Prostate gland (tissue), 2 donors: Measurements from ENCODE around the gene DIS3L2. TPM values are rescaled to one million over a fixed set of nuclear protein-coding genes. Genes with fewer than 3 reads are reported as not detected.

ENCODE experiments used
- DNase-seq: peaks from one replicate; pipeline ENCODE4 v3.0.0-alpha.2; 2019; ENCODE audit warnings: low spot score
- H3K27ac ChIP-seq, 2 donors: fragments of 200-600 bp; sonication (generic); 2 replicates each; pipeline ENCODE4 v1.5.1; 2017 to 2019
- H3K27me3 ChIP-seq: fragments of 200-600 bp; sonication (generic); replicated peaks from 2 replicates; pipeline ENCODE4 v1.5.1; 2019; ENCODE audit not compliant: insufficient read depth
- H3K36me3 ChIP-seq, 2 donors: fragments of 200-600 bp; sonication (generic); 1 replicate in 1 of 2; 2 replicates in 1 of 2; pipeline versions ENCODE4 v1.5.1 to v1.8.1; 2017 to 2019
- H3K4me1 ChIP-seq: fragments of 200-600 bp; sonication (generic); replicated peaks from 2 replicates; pipeline ENCODE4 v1.5.1; 2019
- H3K4me3 ChIP-seq, 2 donors: fragments of 200-600 bp; sonication (generic); 2 replicates each; pipeline ENCODE4 v1.5.1; 2017 to 2019
- H3K9me3 ChIP-seq: fragments of 200-600 bp; sonication (generic); 2 replicates; pipeline ENCODE4 v1.5.1; 2017
- POLR2A ChIP-seq: fragments of 450-650 bp; IDR thresholded peaks from one replicate; pipeline ENCODE4 v1.6.1; 2016; ENCODE audit warnings: antibody characterized with exemption, mild to moderate bottlenecking
- POLR2AphosphoS5 ChIP-seq: sonication (generic); formaldehyde crosslinking; IDR thresholded peaks from one replicate; pipeline ENCODE4 v1.6.1; 2017; ENCODE audit warnings: antibody characterized with exemption
- WGBS: methylation state at CpG from one replicate; pipeline ENCODE4 v1.1.5; 2018; 5-methylcytosine and 5-hydroxymethylcytosine counted together
- intact Hi-C: fragments of 100-400 bp; cut with DNase I; formaldehyde crosslinking; loops from one replicate; pipeline ENCODE4 v1.14.2; 2022
- total RNA-seq, 2 donors: library from RNA; depleted of rRNA; stranded (reverse); fragments of >200 nt; gene quantifications; one replicate each; pipeline ENCODE4 v1.1.0, GENCODE V29; 2016
- TF ChIP-seq, protein P1 (sequence below), 4 experiments: fragments of 200-600 bp in 2 of 4; fragments of 450-650 bp in 2 of 4; sonication (generic) in 2 of 4; IDR thresholded peaks; 1 replicate in 3 of 4; 2 replicates in 1 of 4; pipeline ENCODE4 v1.5.1; 2016 to 2019; ENCODE audit warnings: antibody characterized with exemption in 4 of 4, mild to moderate bottlenecking in 2 of 4, moderate library complexity in 2 of 4

Gene DIS3L2
- total RNA-seq, 2 donors from 2014 or later = 30.1 to 71.3 TPM

DNA sequence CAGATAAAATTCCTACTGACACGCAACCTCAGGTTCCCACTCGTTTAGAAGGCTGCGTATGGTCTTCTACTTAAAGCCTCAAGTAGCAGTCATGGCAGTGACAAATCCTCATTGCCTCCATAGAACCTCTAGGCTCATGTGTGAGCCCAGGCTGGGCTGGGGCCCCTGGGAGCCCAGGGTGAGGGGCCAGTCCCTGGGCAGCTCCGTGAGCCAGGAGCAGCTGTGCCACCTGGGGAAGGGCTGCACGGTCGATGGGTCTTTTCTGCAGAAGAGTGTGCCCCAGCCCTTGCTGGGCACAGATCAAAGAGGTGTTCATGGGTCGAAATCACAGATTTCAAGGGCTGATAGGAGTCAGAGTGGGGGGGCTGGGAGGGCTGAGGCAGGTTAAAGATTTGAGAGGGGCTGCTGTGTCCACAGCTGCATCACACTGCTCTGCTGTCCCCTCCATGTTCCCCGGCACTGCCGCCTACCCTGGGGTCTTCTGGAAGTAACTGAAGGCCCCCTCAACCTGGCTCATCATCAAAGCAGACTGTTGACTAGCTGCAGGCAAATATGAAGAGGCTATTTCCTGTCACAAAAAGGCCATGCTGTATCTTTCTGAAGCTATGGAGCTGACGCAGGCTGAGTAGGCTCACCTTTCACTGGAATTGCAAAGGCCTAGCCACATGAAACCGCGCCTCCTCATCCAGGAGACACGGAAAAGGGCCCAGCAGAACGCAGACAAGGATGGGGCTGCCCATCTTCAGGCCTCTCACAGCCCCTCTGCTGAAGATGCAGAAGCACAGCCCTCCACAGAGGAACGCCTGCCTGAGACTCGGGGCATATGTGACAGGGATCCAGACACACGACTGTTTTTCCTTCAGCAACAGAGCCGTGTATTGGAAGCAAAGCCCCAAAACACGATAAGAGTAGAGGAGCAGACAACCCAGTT, 381.4 kb downstream of the DIS3L2 start:
- Histone ChIP-seq H3K36me3 (no peaks in the 10 kb centered on the region), H3K27ac (no peak overlapping the region), H3K27me3 (no peaks in the 10 kb centered on the region), H3K9me3 (no peaks in the 10 kb centered on the region), H3K4me1 (no peaks in the 10 kb centered on the region), H3K4me3 (no peak overlapping the region)
- intact Hi-C loops = no loop called here
- no peak for DNase-seq
- TF ChIP-seq, protein P1, sequence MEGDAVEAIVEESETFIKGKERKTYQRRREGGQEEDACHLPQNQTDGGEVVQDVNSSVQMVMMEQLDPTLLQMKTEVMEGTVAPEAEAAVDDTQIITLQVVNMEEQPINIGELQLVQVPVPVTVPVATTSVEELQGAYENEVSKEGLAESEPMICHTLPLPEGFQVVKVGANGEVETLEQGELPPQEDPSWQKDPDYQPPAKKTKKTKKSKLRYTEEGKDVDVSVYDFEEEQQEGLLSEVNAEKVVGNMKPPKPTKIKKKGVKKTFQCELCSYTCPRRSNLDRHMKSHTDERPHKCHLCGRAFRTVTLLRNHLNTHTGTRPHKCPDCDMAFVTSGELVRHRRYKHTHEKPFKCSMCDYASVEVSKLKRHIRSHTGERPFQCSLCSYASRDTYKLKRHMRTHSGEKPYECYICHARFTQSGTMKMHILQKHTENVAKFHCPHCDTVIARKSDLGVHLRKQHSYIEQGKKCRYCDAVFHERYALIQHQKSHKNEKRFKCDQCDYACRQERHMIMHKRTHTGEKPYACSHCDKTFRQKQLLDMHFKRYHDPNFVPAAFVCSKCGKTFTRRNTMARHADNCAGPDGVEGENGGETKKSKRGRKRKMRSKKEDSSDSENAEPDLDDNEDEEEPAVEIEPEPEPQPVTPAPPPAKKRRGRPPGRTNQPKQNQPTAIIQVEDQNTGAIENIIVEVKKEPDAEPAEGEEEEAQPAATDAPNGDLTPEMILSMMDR (IDR thresholded peaks at IDR 0.05) = no peak
- TF ChIP-seq POLR2A (no peak), POLR2AphosphoS5 (no peak)
- 65% methylated on average over 19 of the region's 19 CpGs for WGBS

DNA sequence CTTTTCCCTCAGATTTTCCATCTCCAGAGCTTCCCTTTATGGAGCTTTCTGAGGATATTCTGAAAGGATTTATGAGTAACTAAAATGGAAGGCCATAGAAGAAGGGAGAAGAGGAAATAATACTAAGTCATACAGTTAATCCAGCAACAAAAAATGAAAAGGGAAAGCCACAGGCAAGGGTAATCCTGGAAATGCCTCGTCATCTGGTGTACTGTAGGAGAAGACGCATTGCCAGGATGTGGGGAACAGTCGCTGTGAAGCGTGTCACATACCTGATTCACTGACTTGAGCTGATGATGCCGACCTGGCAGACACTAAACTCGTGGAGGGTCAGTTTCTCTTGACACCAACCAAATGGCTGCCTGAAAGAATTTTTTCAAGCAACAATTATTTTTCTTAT, 382.3 kb downstream of the DIS3L2 start:
- no peaks in the 10 kb centered on the region for H3K27me3 ChIP-seq
- TF ChIP-seq POLR2A (no peak), POLR2AphosphoS5 (no peak)
- TF ChIP-seq, protein P1 (IDR thresholded peaks at IDR 0.05) = no peak
- 64% methylated on average over 6 of the region's 6 CpGs for WGBS
- H3K9me3 ChIP-seq = no peaks in the 10 kb centered on the region
- H3K27ac ChIP-seq = no peak overlapping the region
- intact Hi-C loops = no loop called here
- no peak overlapping the region for H3K4me3 ChIP-seq
- no peaks in the 10 kb centered on the region for H3K36me3 ChIP-seq
- no peak for DNase-seq
- H3K4me1 ChIP-seq = no peaks in the 10 kb centered on the region

DNA sequence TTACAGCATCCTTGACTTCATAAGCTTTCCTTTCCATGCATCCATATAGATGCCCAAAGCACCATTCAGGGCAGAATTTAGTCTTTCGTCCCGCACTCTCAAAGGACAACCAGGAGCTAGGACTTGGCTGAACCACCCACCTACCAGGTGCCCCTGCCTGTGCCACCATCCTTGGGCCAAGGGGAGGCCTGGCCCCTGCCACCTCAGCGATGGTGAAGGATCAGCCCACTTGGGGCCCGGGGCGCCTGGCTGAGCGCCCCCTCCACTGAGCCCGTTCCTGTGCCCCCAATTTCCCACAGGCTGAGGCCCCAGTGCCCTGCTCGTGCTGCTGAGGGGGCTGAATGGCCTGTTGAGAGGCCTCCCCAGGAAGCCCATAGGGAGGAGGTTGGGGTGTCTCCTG, 383.7 kb downstream of the DIS3L2 start:
- H3K36me3 ChIP-seq = no peaks in the 10 kb centered on the region
- TF ChIP-seq, protein P1 (IDR thresholded peaks at IDR 0.05) = no peak
- TF ChIP-seq POLR2A (no peak), POLR2AphosphoS5 (no peak)
- no peak overlapping the region for H3K4me3 ChIP-seq
- H3K4me1 ChIP-seq = no peaks in the 10 kb centered on the region
- peaks cover 4% of the 10 kb centered on the region for H3K27me3 ChIP-seq
- 91% methylated on average over 2 of the region's 8 CpGs for WGBS
- no peak for DNase-seq
- intact Hi-C loops = no loop called here
- no peak overlapping the region for H3K27ac ChIP-seq
- H3K9me3 ChIP-seq = no peaks in the 10 kb centered on the region

DNA sequence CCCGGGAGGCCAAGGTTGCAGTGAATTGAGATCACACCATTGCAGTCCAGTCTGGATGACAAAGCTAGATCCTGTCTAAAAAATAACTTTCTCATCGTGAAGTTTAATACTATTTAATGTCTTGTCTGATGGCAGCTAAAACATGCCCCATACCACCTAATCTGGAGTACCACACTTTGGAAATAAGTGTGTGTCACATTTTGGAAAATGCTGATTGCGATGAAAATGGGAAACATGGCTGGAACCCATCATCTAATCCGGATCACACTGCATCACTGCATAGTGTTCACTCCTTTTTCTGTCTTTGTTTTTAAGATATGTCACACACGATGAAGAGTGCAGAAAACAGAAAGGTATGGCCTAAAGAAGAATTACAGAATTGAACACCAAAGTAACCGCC, 385.9 kb downstream of the DIS3L2 start:
- H3K4me3 ChIP-seq = no peak overlapping the region
- H3K9me3 ChIP-seq = no peaks in the 10 kb centered on the region
- 89% methylated on average over 6 of the region's 6 CpGs for WGBS
- no peak for TF ChIP-seq POLR2A
- no peak for TF ChIP-seq POLR2AphosphoS5
- TF ChIP-seq, protein P1 (IDR thresholded peaks at IDR 0.05) = no peak
- DNase-seq = no peak
- H3K36me3 ChIP-seq = no peaks in the 10 kb centered on the region
- H3K27ac ChIP-seq = no peak overlapping the region
- H3K27me3 ChIP-seq = peaks cover 22% of the 10 kb centered on the region
- no peaks in the 10 kb centered on the region for H3K4me1 ChIP-seq
- intact Hi-C loops = no loop called here

DNA sequence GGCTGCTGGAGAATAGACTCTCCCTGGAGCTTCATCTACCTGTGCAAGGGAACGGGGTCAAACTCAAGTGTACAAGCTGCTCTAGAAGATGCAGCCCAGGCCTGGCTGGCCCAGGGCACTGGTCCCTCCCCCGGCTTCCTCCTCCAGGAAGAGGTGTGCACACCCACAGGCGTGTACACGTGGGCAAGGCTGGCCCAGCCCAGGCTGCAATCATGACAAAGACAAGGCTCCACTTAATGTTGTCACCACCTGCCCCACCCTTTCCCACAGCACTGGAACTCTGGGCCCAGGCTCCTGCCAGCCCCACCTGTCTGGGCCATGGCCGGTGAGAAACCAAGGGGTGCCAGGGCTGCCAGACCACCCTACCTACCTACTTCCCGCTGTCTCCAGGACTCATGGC, 387.4 kb downstream of the DIS3L2 start:
- Histone ChIP-seq H3K4me1 (no peaks in the 10 kb centered on the region), H3K27ac (no peak overlapping the region), H3K36me3 (no peaks in the 10 kb centered on the region), H3K27me3 (peaks cover 32% of the 10 kb centered on the region), H3K4me3 (no peak overlapping the region), H3K9me3 (no peaks in the 10 kb centered on the region)
- intact Hi-C loops = no loop called here
- TF ChIP-seq, protein P1 (IDR thresholded peaks at IDR 0.05) = no peak
- TF ChIP-seq POLR2A = no peak
- TF ChIP-seq POLR2AphosphoS5 = no peak
- DNase-seq = no peak
- 57% methylated on average over 4 of the region's 6 CpGs for WGBS
